Measurements from ENCODE around the gene ZDHHC7. TPM values are rescaled to one million over a fixed set of nuclear protein-coding genes. Genes with fewer than 3 reads are reported as not detected.

Gene ZDHHC7
- total and polyA plus RNA-seq, 2 donors (not counting 1 experiment from before 2014, with no cell fraction given) = 96.4 to 135 TPM

DNA sequence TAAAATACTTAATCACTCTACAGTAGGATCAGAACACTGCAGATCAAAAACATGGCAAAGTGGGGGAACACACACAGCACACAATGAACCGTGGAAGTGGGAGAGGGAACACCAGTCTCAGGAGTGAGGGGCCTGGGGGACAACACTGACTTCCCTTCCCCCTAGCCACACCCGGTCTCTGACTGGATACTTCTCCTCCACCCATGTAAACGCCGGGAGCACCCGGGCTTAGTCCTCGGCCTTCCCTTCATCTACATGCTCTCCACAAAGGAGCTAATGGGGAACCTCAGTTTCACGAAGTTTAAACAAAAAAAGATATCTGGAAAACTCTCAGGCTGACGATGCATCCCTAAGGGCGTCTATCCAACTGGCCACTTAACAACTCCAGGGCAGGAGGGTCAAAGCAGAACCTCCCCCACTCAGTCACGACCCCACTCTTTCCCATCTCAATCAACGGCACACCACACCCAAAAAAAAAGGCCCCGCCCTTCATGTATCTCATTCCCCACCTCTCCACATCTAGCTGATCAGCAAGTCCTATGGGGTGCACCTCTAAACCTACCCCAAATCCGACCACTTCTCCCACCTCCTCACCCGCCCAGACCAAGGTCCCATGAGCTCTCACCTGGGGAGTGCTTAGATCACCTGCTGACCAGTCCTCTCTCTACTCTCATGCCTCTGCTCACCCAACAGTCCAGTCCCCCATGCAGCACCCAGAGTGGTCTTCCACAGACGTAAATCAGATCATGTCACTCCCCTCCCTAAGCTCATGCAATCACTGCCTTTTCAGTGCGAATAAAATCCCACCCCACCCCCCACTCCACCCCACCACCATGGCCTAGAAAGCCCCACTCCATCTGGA, 7.4 kb downstream of the ZDHHC7 start:
- peaks cover 48% of the 10 kb centered on the region for H3K4me1 ChIP-seq (ENCODE audit: control insufficient read depth, extremely low read depth, insufficient read depth, low read length)
- H4K20me1 ChIP-seq (ENCODE audit: control insufficient read depth, extremely low read depth, insufficient read depth, low read length) = no peaks in the 10 kb centered on the region
- peak overlapping the region; percentile 86 for H3K4me2 ChIP-seq (ENCODE audit: extremely low read depth, insufficient read depth, low read length)

GRCh38 chr16:85003076-85003475, 8.3 kb downstream of the ZDHHC7 start:
- TF ChIP-seq, protein P1, sequence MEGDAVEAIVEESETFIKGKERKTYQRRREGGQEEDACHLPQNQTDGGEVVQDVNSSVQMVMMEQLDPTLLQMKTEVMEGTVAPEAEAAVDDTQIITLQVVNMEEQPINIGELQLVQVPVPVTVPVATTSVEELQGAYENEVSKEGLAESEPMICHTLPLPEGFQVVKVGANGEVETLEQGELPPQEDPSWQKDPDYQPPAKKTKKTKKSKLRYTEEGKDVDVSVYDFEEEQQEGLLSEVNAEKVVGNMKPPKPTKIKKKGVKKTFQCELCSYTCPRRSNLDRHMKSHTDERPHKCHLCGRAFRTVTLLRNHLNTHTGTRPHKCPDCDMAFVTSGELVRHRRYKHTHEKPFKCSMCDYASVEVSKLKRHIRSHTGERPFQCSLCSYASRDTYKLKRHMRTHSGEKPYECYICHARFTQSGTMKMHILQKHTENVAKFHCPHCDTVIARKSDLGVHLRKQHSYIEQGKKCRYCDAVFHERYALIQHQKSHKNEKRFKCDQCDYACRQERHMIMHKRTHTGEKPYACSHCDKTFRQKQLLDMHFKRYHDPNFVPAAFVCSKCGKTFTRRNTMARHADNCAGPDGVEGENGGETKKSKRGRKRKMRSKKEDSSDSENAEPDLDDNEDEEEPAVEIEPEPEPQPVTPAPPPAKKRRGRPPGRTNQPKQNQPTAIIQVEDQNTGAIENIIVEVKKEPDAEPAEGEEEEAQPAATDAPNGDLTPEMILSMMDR (conservative IDR thresholded peaks at IDR 0.05 in 1 of 2, IDR thresholded peaks at IDR 0.05 in 1 of 2; ENCODE audit: low read depth in 1 of 2, low read length in 2 of 2) = no peak
- TF ChIP-seq EZH2 (IDR thresholded peaks at IDR 0.05; ENCODE audit: low read length, missing control alignments) = no peak
- no peak overlapping the region for H2AFZ ChIP-seq (ENCODE audit: low read length)
- H4K20me1 ChIP-seq (ENCODE audit: control insufficient read depth, extremely low read depth, insufficient read depth, low read length) = no peaks in the 10 kb centered on the region
- peaks cover 4% of the 10 kb centered on the region for H3K36me3 ChIP-seq (ENCODE audit: control insufficient read depth, insufficient read depth, low read length)
- H3K27ac ChIP-seq (ENCODE audit: insufficient read depth, low read length) = peak overlapping the region; percentile 93
- H3K4me2 ChIP-seq (ENCODE audit: extremely low read depth, insufficient read depth, low read length) = peak overlapping the region; percentile 5
- DNase-seq (ENCODE audit: low read depth in 2 of 2) = no peak
- peaks cover 82% of the 10 kb centered on the region for H3K79me2 ChIP-seq (ENCODE audit: control insufficient read depth, insufficient read depth, low read length)
- H3K4me1 ChIP-seq (ENCODE audit: control insufficient read depth, extremely low read depth, insufficient read depth, low read length) = peaks cover 48% of the 10 kb centered on the region
- no peaks in the 10 kb centered on the region for H3K9me3 ChIP-seq (ENCODE audit: control insufficient read depth, insufficient read depth, low read depth, low read length)
- no peaks in the 10 kb centered on the region for H3K27me3 ChIP-seq (ENCODE audit: control insufficient read depth, insufficient read depth, low read length)
- no peak overlapping the region for H3K9ac ChIP-seq (ENCODE audit: insufficient read depth, low read length)
- no peak overlapping the region for H3K4me3 ChIP-seq (replicated peaks in 1 of 4; ENCODE audit: control extremely low read depth in 1 of 4, insufficient read depth in 1 of 4, low read depth in 3 of 4, low read length in 4 of 4)

More for the DNA sequence above, 7.4 kb downstream of the ZDHHC7 start:
- H3K9me3 ChIP-seq (ENCODE audit: control insufficient read depth, insufficient read depth, low read depth, low read length) = no peaks in the 10 kb centered on the region
- peak overlapping the region in 3 of 4 experiments; percentile 19 to 31 (median 19) for H3K4me3 ChIP-seq (replicated peaks in 1 of 4; ENCODE audit: control extremely low read depth in 1 of 4, insufficient read depth in 1 of 4, low read depth in 3 of 4, low read length in 4 of 4)
- H3K27ac ChIP-seq (ENCODE audit: insufficient read depth, low read length) = peak overlapping the region; percentile 93
- H3K27me3 ChIP-seq (ENCODE audit: control insufficient read depth, insufficient read depth, low read length) = no peaks in the 10 kb centered on the region
- H3K79me2 ChIP-seq (ENCODE audit: control insufficient read depth, insufficient read depth, low read length) = peaks cover 83% of the 10 kb centered on the region
- H3K9ac ChIP-seq (ENCODE audit: insufficient read depth, low read length) = peak overlapping the region; percentile 44
- H2AFZ ChIP-seq (ENCODE audit: low read length) = no peak overlapping the region
- H3K36me3 ChIP-seq (ENCODE audit: control insufficient read depth, insufficient read depth, low read length) = peaks cover 4% of the 10 kb centered on the region
- peak in 1 of 2 donors; percentile 44 for DNase-seq (ENCODE audit: low read depth in 2 of 2)
- TF ChIP-seq, protein P1 (conservative IDR thresholded peaks at IDR 0.05 in 1 of 2, IDR thresholded peaks at IDR 0.05 in 1 of 2; ENCODE audit: low read depth in 1 of 2, low read length in 2 of 2) = no peak
- no peak for TF ChIP-seq EZH2 (IDR thresholded peaks at IDR 0.05; ENCODE audit: low read length, missing control alignments)

GRCh38 chr16:85002608-85003007, 8.7 kb downstream of the ZDHHC7 start:
- Histone ChIP-seq H3K4me3 (replicated peaks in 1 of 4; ENCODE audit: control extremely low read depth in 1 of 4, insufficient read depth in 1 of 4, low read depth in 3 of 4, low read length in 4 of 4) (peak overlapping the region in 2 of 4 experiments; percentile 5 to 25), H4K20me1 (ENCODE audit: control insufficient read depth, extremely low read depth, insufficient read depth, low read length) (no peaks in the 10 kb centered on the region), H3K4me2 (ENCODE audit: extremely low read depth, insufficient read depth, low read length) (peak overlapping the region; percentile 70), H2AFZ (ENCODE audit: low read length) (no peak overlapping the region), H3K27me3 (ENCODE audit: control insufficient read depth, insufficient read depth, low read length) (no peaks in the 10 kb centered on the region), H3K79me2 (ENCODE audit: control insufficient read depth, insufficient read depth, low read length) (peaks cover 80% of the 10 kb centered on the region), H3K9me3 (ENCODE audit: control insufficient read depth, insufficient read depth, low read depth, low read length) (no peaks in the 10 kb centered on the region), H3K9ac (ENCODE audit: insufficient read depth, low read length) (no peak overlapping the region), H3K36me3 (ENCODE audit: control insufficient read depth, insufficient read depth, low read length) (peaks cover 4% of the 10 kb centered on the region), H3K4me1 (ENCODE audit: control insufficient read depth, extremely low read depth, insufficient read depth, low read length) (peaks cover 48% of the 10 kb centered on the region), H3K27ac (ENCODE audit: insufficient read depth, low read length) (peak overlapping the region; percentile 93)
- TF ChIP-seq, protein P1 (conservative IDR thresholded peaks at IDR 0.05 in 1 of 2, IDR thresholded peaks at IDR 0.05 in 1 of 2; ENCODE audit: low read depth in 1 of 2, low read length in 2 of 2) = no peak
- TF ChIP-seq EZH2 (IDR thresholded peaks at IDR 0.05; ENCODE audit: low read length, missing control alignments) = no peak
- no peak for DNase-seq (ENCODE audit: low read depth in 2 of 2)
